Activated CD8-positive, alpha-beta memory T cell treated with anti-CD3 and anti-CD28 coated beads for 24 hours (primary cell): ENCODE results near the gene FHL1.
"Not testable (repeated sequence)": the region's sequence is repeated elsewhere in the genome, so short reads cannot be mapped to it uniquely, and the experiment has no call there.

ENCODE experiments used
- DNase-seq: peaks from one replicate; pipeline ENCODE4 v3.0.0-alpha.2; 2020

The FHL1 gene

DNA sequence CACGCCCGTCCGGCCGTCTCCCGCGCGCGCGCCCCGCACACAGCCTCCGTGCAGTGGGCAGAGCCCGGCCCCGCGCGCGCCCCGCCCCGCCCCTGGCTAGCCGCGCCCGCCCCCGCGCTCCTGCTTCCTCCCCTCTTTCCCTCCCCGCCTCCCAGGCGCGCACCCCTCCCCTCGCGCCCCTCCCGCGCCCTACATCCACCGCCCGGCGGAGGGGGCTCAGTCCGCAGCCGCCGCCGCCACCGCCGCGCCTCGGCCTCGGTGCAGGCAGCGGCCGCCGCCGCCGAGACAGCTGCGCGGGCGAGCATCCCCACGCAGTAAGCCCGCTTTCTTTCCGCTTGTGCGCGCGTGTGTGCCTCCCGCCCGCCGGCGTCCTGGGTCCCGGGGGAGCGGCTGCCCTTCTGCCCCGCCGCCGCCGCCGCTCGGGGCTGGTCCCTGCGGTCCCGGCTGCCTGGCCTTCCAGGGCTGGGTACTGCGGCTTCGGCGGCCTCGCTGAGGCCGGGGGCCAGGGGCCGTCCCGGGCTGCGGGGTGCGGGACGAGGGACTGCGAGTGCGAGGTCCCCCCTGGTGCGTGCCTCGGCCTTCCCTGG is at the start of gene FHL1:
Gene FHL1, plus strand, starts transcription at position 219 of the 587 bp plus-strand sequence.
- peak; percentile 66 for DNase-seq

- DNase-seq = no peak
These were observed 49.2 kb upstream of the FHL1 start for GRCh38 chrX:136097871-136098805.

- DNase-seq = no peak
These were observed 42.4 kb upstream of the FHL1 start for GRCh38 chrX:136104936-136105335.

GRCh38 chrX:136106920-136107528 is 40.3 kb upstream of the FHL1 start:
- no peak for DNase-seq

DNA sequence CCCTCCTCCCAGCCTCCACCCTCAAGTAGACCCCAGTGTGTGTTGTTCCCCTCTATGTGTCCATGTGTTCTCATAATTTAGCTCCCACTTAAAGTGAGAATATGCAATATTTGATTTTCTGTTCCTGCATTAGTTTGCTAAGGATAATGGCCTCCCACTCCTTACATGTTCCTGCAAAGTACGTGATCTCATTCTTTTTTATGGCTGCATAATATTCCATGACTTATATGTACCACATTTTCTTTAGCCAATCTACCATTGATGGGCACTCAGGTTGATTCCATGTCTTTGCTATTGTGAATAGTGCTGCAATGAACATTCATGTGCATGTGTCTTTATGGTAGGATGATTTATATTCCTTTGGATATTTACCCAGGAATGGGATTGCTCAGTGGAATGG is 38.4 kb upstream of the FHL1 start:
- DNase-seq = not testable (repeated sequence)

DNA sequence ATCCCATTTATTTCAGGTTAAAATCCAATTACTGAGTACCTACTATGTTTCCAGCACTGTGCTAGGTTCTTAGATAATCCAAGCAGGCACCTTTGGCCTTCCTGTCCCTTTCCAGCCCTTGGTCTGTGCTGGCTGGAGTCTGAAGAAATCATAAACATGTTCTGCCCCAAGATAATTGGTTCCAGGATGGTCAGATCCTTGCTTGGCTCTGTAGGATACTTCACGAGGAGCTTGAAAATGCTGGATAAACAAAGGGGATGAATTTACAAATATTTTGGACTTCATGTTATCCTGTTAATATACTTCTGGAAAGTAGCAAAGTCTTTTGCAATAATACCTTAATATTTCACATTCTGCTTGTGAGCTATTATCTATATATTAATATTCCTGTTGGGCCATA is 35.0 kb upstream of the FHL1 start:
- no peak for DNase-seq

DNA sequence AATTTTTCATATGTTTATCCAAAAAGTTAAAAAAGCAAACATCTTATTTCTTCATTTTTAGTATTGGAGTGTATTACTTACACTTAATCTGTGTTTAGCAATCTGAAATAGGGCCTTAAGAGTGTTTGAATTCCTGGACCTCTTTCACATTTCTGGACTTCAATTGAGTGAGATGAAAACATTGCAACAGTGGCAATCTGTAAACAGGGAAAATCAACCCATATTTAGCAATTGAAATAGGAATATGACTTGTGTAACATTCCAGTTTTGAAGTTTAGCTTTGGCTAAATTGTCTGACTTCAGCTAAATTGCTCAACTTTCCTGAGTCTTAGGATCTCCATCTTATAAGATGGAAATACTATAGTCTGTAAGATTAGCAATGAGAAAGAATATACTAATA is 34.6 kb upstream of the FHL1 start:
- DNase-seq = no peak

DNA sequence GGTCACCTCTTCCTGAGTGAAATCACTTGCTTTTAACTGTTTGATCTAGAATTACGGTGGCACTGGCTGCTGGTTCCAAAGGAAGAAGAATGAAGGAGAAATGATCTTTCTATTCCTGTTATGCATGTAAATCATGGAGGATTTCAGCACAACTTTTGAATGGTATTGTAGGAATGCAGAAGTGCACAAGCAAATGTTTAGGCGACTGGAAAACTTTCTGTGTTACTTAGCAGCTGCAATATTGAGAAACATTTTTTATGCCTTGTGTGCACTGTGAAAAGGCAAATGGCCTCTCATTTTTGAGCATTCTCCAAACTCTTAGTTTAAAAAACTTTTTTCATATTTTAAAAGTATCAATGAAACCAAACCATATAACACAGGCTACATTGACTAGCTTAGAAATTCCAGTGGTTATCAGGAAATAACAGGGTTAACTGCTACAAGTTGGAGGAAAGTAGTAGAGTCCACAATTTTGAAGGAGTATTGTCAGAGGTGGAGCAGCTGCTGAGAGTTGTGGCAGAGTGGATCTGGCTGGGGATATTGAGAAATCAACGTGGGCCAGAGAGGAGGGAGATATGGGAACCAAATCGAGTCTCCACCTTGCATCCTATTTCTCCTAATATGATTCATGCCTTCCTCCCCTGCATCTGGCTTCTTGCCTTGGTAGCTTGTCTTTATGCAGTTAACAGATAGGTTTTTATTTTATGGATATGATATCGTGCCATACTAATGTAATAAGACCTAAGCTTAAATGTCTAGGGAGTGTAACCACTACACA is 32.0 kb upstream of the FHL1 start:
- DNase-seq = no peak

- no peak for DNase-seq
These were observed 31.4 kb upstream of the FHL1 start for GRCh38 chrX:136115904-136116297.

GRCh38 chrX:136121788-136122187 is 25.5 kb upstream of the FHL1 start:
- no peak for DNase-seq

GRCh38 chrX:136122207-136122606 is 25.1 kb upstream of the FHL1 start:
- DNase-seq = no peak

- no peak for DNase-seq
These were observed 22.2 kb upstream of the FHL1 start for GRCh38 chrX:136125106-136125505.

- DNase-seq = no peak
These were observed 21.0 kb upstream of the FHL1 start for GRCh38 chrX:136126371-136126770.

DNA sequence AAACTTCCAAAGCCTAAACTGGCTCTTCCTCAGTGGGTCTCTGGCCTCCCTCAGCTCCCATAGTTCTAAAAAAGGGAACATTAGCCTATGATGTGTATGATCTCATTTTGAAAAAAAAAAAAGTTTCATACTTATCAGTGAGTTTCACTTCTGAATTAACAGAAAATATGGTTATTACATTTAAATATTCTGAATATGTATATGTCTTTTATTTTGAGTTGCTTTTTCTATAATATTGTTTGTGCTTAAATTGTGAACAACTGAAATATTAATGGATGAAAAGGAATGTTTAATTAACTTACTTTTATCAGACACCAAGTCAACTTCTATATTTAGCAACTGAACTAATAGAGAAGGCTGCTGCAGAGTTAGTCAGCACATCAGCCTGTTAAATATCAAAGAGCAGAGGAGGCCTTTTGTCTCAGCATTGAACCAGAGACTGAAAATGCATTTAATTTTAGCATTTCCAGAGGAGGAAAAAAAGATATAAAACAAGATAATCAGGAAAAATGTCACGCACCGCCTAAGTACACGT is 20.4 kb upstream of the FHL1 start:
- no peak for DNase-seq

- DNase-seq = no peak
These were observed 18.6 kb upstream of the FHL1 start for GRCh38 chrX:136128743-136129142.

- no peak for DNase-seq
These were observed 16.2 kb upstream of the FHL1 start for GRCh38 chrX:136130931-136131833.

GRCh38 chrX:136138939-136139338 is 8.4 kb upstream of the FHL1 start:
- no peak for DNase-seq

- no peak for DNase-seq
These were observed 5.8 kb upstream of the FHL1 start for GRCh38 chrX:136141569-136141968.

- DNase-seq = no peak
These were observed 4.7 kb upstream of the FHL1 start for GRCh38 chrX:136142592-136142991.

- no peak for DNase-seq
These were observed 3.6 kb upstream of the FHL1 start for GRCh38 chrX:136143711-136144110.

DNA sequence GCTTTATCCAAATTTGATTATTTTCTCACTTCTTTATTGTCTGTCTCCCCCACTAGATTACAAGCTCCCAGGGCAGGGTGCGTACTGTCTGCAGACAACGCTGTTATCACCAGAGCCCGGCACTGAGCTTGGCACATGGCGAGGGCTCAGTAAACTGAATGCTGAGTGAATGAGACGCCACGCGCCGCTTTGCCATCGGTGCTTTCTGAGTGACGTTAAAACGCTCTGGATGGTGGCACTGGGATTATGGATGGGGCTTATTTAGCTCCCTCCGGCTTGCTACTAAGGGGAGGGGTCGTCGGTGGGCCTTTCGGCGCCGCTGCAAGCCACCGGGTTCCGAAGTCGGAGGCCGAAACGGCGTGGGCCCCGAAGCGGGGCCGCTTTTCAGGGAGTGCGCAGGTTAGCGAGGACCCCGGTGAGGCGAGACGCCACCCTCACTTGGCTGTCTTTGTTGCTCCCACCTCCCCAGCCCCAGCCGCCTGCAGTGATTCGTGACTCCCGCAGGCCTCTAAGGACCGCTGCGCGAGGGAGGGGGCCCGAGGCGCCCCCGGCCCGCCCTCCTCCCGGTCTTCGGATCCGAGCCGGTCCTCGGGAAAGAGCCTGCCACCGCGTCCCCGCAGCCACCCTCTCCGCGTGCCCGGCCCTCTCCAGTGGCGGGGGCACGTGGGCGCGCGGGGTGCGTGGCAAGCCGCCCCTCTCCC is 569 bp upstream of the FHL1 start:
- DNase-seq = peak; percentile 68
